ENCODE measurements around the gene ST6GALNAC5. TPM values are rescaled to one million over a fixed set of nuclear protein-coding genes. Genes with fewer than 3 reads are reported as not detected.

The ST6GALNAC5 gene
- polyA plus RNA-seq, 3 donors: not detected

GRCh38 chr1:76929136-76929535 is 61.9 kb downstream of the ST6GALNAC5 start:
- Histone ChIP-seq H2AFZ (ENCODE audit: insufficient read depth, low read depth, low read length, poor library complexity, severe bottlenecking) (no peak overlapping the region), H3K4me1 (ENCODE audit: control insufficient read depth in 1 of 2, insufficient read depth in 2 of 2, low read length in 2 of 2) (no peaks in the 10 kb centered on the region), H4K20me1 (ENCODE audit: insufficient read depth, low read length) (no peaks in the 10 kb centered on the region), H3K36me3 (replicated peaks in 1 of 2; ENCODE audit: control insufficient read depth in 1 of 2, insufficient read depth in 2 of 2, low read length in 2 of 2) (no peaks in the 10 kb centered on the region), H3K79me2 (ENCODE audit: insufficient read depth, low read length) (no peaks in the 10 kb centered on the region), H3K4me2 (replicated peaks; ENCODE audit: extremely low read depth, low read length, poor library complexity, severe bottlenecking) (no peak overlapping the region), H3K4me3 (replicated peaks in 1 of 3; ENCODE audit: low read depth in 2 of 3, low read length in 3 of 3) (no peak overlapping the region), H3K27ac (ENCODE audit: low read depth in 1 of 2, low read length in 2 of 2) (no peak overlapping the region), H3K9me3 (replicated peaks in 1 of 2; ENCODE audit: control insufficient read depth in 1 of 2, insufficient read depth in 1 of 2, low read length in 2 of 2) (peaks cover 0 to 5% of the 10 kb centered on the region in 2 donors), H3K9ac (ENCODE audit: insufficient read depth, low read length, poor library complexity, severe bottlenecking) (no peak overlapping the region), H3K27me3 (ENCODE audit: control insufficient read depth in 2 of 2, insufficient read depth in 2 of 2, low read length in 2 of 2) (no peaks in the 10 kb centered on the region)
- WGBS (ENCODE audit: insufficient coverage): 100% methylated on average over 1 of the region's 4 CpGs
- no peak for TF ChIP-seq CTCF (IDR thresholded peaks at IDR 0.05)
- H3K9me3 Mint-ChIP-seq: peaks cover 0 to 8% (median 5%) of the 10 kb centered on the region in 7 donors
- no peak overlapping the region for H3K27ac Mint-ChIP-seq
- H3K27me3 Mint-ChIP-seq (ENCODE audit: low read depth in 3 of 3): peaks cover 0 to 3% (median 2%) of the 10 kb centered on the region in 3 donors
- intact Hi-C loops (cut with micrococcal nuclease): no loop called here
- H3K4me3 Mint-ChIP-seq: no peak overlapping the region
- DNase-seq: no peak
- peaks cover 2% of the 10 kb centered on the region for H3K4me1 Mint-ChIP-seq
- H3K36me3 Mint-ChIP-seq: no peaks in the 10 kb centered on the region

DNA sequence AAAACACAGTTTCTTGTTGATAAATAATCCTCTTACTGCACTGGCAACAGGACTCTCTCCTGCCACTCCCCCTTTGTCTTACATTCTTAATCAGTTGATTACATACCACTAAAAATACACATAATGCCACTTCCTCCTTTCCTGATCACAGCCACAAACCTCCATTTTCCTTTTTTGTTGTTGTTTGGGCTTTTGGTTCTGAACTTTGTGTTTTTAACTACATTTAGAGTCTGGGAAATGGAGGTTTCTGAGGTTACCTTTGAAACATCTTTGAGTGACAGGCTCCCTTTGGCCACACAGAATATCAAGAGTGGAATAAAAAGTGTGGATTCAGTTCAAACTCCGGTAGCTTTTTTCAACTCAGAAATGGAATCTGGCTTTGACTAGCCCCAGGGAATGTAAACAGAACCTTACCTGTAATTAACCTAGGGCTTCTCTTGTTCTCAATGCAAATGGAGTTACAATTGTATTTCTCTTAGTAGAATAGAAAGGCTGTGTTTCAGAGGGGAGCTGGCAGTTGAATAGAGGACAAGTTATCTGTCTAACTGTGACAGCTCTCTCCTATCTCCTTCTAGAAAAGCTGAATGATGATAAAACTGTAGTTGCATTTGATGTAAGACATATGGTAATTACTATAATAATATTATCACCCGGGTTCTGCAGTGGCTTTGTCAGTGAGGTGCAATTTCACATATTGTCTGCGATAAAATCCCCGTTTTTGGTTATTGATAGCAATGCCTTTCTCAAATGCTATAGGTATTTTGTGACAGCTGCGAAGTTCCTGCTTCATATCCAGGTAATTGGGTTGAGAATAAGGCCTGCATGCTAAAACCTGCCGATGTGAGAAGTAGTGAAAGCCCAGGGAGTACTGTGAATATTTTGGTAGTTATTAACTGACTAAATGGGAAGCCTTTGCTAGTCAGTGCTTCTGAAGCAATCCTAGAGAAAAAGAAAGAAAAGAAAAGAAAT is 66.9 kb downstream of the ST6GALNAC5 start:
- DNase-seq: no peak
- H3K4me3 Mint-ChIP-seq: no peak overlapping the region
- H3K27me3 ChIP-seq (ENCODE audit: control insufficient read depth in 2 of 2, insufficient read depth in 2 of 2, low read length in 2 of 2): no peaks in the 10 kb centered on the region
- TF ChIP-seq CTCF (IDR thresholded peaks at IDR 0.05): no peak
- H3K79me2 ChIP-seq (ENCODE audit: insufficient read depth, low read length): no peaks in the 10 kb centered on the region
- no peak overlapping the region for H3K27ac ChIP-seq (ENCODE audit: low read depth in 1 of 2, low read length in 2 of 2)
- no peak overlapping the region for H3K9ac ChIP-seq (ENCODE audit: insufficient read depth, low read length, poor library complexity, severe bottlenecking)
- H3K36me3 ChIP-seq (replicated peaks in 1 of 2; ENCODE audit: control insufficient read depth in 1 of 2, insufficient read depth in 2 of 2, low read length in 2 of 2): no peaks in the 10 kb centered on the region
- H3K4me3 ChIP-seq (replicated peaks in 1 of 3; ENCODE audit: low read depth in 2 of 3, low read length in 3 of 3): no peak overlapping the region
- H3K4me1 ChIP-seq (ENCODE audit: control insufficient read depth in 1 of 2, insufficient read depth in 2 of 2, low read length in 2 of 2): no peaks in the 10 kb centered on the region
- 96% methylated on average over 3 of the region's 6 CpGs for WGBS (ENCODE audit: insufficient coverage)
- peaks cover 4% of the 10 kb centered on the region for H3K4me1 Mint-ChIP-seq
- no peaks in the 10 kb centered on the region for H4K20me1 ChIP-seq (ENCODE audit: insufficient read depth, low read length)
- H2AFZ ChIP-seq (ENCODE audit: insufficient read depth, low read depth, low read length, poor library complexity, severe bottlenecking): no peak overlapping the region
- no peaks in the 10 kb centered on the region for H3K36me3 Mint-ChIP-seq
- H3K9me3 ChIP-seq (replicated peaks in 1 of 2; ENCODE audit: control insufficient read depth in 1 of 2, insufficient read depth in 1 of 2, low read length in 2 of 2): peaks cover 0 to 5% of the 10 kb centered on the region in 2 donors
- intact Hi-C loops (cut with micrococcal nuclease): no loop called here
- no peaks in the 10 kb centered on the region for H3K27me3 Mint-ChIP-seq (ENCODE audit: low read depth in 3 of 3)
- H3K4me2 ChIP-seq (replicated peaks; ENCODE audit: extremely low read depth, low read length, poor library complexity, severe bottlenecking): no peak overlapping the region
- H3K27ac Mint-ChIP-seq: no peak overlapping the region
- H3K9me3 Mint-ChIP-seq: peaks cover 3 to 8% (median 5%) of the 10 kb centered on the region in 7 donors
